D721Med (cell line): ENCODE measurements around the gene NOX4.

Experiments
- DNase-seq: peaks from one replicate; pipeline ENCODE4 v3.0.0; 2011; ENCODE audit warnings: low spot score; ENCODE audit not compliant: insufficient read length
- FAIRE-seq: peaks from 2 replicates; lab custom pipeline; 2011; peaks lifted over from hg19 to GRCh38; lab: Jason Lieb, UNC
- CTCF ChIP-seq: IDR thresholded peaks from 2 replicates; pipeline ENCODE4 v1.5.1; 2012; ENCODE audit warnings: mild to moderate bottlenecking, control low read depth; ENCODE audit not compliant: insufficient read depth; ENCODE audit errors: missing control alignments

The NOX4 gene

GRCh38 chr11:89490981-89491690 lies at the start of gene NOX4:
TSS of gene NOX4 (minus strand) at chr11:89491375. CDS start at chr11:89491246, 129 bp downstream.
- no peak for TF ChIP-seq CTCF
- no peak for DNase-seq
- no peak for FAIRE-seq

- FAIRE-seq: no peak
- DNase-seq: no peak
Observed at GRCh38 chr11:89540826-89541225, 49.7 kb upstream of the NOX4 start.

GRCh38 chr11:89537936-89538335 lies 46.8 kb upstream of the NOX4 start:
- TF ChIP-seq CTCF: no peak
- DNase-seq: no peak
- no peak for FAIRE-seq

More at GRCh38 chr11:89540826-89541225, 49.7 kb upstream of the NOX4 start:
- TF ChIP-seq CTCF: no peak

GRCh38 chr11:89536926-89537325 lies 45.8 kb upstream of the NOX4 start:
- TF ChIP-seq CTCF: no peak
- FAIRE-seq (no peak), DNase-seq (no peak)

- no peak for DNase-seq
- FAIRE-seq: no peak
- no peak for TF ChIP-seq CTCF
Observed at GRCh38 chr11:89535221-89535620, 44.0 kb upstream of the NOX4 start.

- DNase-seq (no peak), FAIRE-seq (no peak)
- no peak for TF ChIP-seq CTCF
Observed at GRCh38 chr11:89529626-89530380, 38.6 kb upstream of the NOX4 start.

- no peak for FAIRE-seq
- TF ChIP-seq CTCF: no peak
Observed at GRCh38 chr11:89521792-89522191, 30.6 kb upstream of the NOX4 start.

More at GRCh38 chr11:89521792-89522191, 30.6 kb upstream of the NOX4 start:
- DNase-seq: no peak
